Activated naive CD4-positive, alpha-beta T cell treated with anti-CD3 and anti-CD28 coated beads, Interleukin-2, amount 50 U/mL, for 72 hours (primary cell): Measurements from ENCODE around the gene EPHX1. TPM values are rescaled to one million over a fixed set of nuclear protein-coding genes. Genes with fewer than 3 reads are reported as not detected.
A peak's percentile ranks its signal among the peaks of the same experiment; 100 is the strongest.

Source experiments
- ATAC-seq, 2 donors: fragments of 150-1000 bp; cut with Tn5 transposase; 2 replicates each; pipeline ENCODE4 v1.10.0; 2021; ENCODE audit warnings: mild to moderate bottlenecking in 2 of 2, moderate library complexity in 2 of 2
- DNase-seq, 2 donors: peaks; one replicate each; pipeline ENCODE4 v3.0.0; 2021 to 2022; ENCODE audit warnings: low spot score in 2 of 2
- H3K27ac Mint-ChIP-seq, 2 donors: one replicate each; pipeline ENCODE4 v1.8.0; 2022; ENCODE audit warnings: mild to moderate bottlenecking in 2 of 2, mixed read lengths in 2 of 2
- H3K36me3 Mint-ChIP-seq, 2 donors: one replicate each; pipeline ENCODE4 v1.8.0; 2022; ENCODE audit warnings: mixed read lengths in 2 of 2
- H3K9me3 Mint-ChIP-seq, 2 donors: one replicate each; pipeline ENCODE4 v1.8.0; 2022; ENCODE audit warnings: mixed read lengths in 2 of 2
- total RNA-seq, 2 donors: library from RNA; stranded (reverse); gene quantifications; one replicate each; pipeline ENCODE4 v1.2.3, GENCODE V29; 2022

The EPHX1 gene
- total RNA-seq, 2 donors from 2014 or later: 3.1 TPM

DNA sequence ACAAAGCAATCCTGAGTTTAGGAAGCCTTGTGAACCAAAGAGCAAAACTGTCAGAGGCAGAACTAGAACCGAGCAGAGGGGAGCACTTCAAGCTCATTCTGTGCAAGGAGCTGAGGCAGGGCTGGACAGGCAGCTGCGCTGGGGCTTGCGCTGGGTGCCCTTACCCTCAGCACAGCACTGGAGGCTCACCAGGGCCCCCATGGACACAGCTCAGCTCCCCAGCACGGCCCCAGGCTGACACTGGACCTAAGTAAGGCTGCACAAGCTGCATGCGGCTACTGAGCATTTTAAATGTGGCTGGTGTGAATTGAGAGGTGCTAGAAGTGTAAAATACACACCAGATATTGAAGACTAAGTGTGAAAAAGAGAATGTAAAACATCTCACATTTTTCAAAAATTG is 50.2 kb downstream of the EPHX1 start:
- Mint-ChIP-seq H3K27ac (peak overlapping the region; percentile 44 to 52), H3K9me3 (no peaks in the 10 kb centered on the region), H3K36me3 (peaks cover 0 to 11% of the 10 kb centered on the region in 2 donors)
- DNase-seq (no peak), ATAC-seq (no peak)

DNA sequence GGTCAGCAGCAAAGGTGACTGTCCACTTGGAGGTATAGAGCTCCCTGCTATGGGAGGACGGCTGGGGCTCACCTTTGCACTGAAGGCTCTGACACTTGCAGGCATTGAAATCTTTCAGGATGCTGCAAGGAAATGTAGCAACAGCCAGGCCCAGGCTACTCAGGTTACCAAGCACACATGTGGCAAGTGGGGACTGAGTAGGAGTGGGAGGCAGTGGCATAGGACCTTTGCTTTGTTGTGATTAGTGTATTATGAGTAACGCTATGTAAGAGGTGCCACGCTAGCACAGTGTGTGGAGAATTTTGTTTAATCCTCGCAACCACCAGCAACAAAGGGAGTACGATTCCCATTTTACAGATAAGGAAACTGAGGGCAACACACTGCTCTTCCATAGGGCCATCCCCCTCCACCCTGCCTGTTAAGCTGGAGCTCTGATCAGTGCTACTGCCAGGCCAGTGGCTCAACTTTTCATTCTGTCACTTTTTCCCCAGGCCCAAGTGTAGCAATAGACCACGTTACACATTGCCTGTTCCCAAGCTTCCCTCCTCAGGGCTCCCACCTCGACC is 51.0 kb downstream of the EPHX1 start:
- DNase-seq (no peak), ATAC-seq (no peak)
- H3K27ac Mint-ChIP-seq: peak overlapping the region; percentile 48 to 52
- peaks cover 0 to 18% of the 10 kb centered on the region in 2 donors for H3K36me3 Mint-ChIP-seq
- no peaks in the 10 kb centered on the region for H3K9me3 Mint-ChIP-seq

DNA sequence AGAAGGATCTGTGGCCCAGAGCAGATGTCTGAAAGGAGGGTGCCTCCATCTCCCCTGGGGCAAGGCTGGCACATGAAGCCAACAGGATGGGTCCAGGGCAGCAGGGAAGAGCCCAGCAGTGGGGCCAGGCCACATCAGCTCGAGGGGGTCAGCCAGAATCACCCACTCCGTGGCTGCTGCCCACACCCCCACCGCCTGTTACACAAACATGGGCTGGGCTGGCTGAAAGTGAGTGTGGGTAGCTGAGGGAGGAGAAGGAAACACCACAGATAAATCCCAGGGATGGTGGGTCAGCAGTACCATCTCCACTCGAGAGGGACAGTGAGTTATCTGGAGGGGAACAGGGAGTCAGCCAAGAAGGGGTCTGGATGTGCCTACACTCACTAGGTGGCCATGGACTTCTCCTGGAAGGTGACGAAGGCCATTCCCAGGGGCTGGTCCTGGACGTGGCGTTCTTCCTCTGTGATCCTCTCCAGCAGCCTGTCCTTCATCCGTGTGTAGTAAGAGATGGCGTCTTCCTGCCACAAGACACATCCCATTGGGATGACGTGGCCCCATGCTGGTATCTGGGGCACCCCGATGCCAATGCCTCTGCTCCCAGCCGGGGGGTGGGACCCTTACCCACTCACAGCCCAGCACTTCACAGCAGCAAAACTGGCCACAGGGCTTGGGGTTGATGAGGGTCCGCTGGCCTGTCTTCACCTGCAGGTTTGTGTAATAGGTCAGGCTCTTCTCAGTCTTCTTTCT is 52.1 kb downstream of the EPHX1 start:
- Mint-ChIP-seq H3K27ac (peak overlapping the region in 1 of 2 donors; percentile 48), H3K36me3 (peaks cover 0 to 22% of the 10 kb centered on the region in 2 donors)

DNA sequence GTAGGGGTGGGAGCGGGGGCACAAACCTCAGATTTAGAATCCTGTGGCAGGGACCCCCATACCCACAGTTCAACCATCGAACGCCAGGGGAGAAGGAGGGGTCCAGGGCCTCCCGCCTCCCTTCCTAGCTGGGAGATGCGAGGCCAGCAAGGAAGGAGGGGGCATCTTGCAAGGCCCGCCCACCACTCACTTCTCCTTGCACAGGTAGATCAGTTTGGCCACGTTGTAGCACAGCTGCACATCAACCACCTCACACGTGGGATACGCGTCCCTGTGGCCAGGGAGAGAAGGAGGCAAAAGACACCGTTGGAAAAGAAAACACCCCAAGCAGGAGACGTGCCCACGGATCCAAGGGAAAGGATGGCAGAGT is 52.6 kb downstream of the EPHX1 start:
- H3K9me3 Mint-ChIP-seq: no peaks in the 10 kb centered on the region
- DNase-seq: no peak
- peak overlapping the region in 1 of 2 donors; percentile 48 for H3K27ac Mint-ChIP-seq
- peaks cover 2 to 28% of the 10 kb centered on the region in 2 donors for H3K36me3 Mint-ChIP-seq
- ATAC-seq: no peak

More for the DNA sequence above, 52.1 kb downstream of the EPHX1 start:
- DNase-seq (no peak), ATAC-seq (no peak)
- H3K9me3 Mint-ChIP-seq: no peaks in the 10 kb centered on the region

DNA sequence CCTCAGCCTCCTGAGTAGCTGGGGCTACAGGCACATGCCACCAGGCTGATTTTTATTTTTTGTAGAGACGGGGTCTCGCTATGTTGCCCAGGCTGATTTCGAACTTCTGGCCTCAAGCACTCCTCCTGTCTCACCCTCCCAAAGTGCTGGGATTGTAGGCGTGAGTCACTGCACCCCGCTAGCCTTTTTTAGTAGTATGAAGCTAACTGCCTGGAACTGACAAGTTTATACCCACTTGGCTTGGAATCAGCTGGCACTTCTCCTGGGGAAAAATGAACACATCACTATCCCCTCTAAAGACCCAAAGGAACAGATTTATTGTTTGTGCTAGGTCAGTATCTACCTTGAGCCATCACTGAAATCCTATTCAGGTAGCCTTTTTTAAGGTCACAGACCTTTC is 53.2 kb downstream of the EPHX1 start:
- ATAC-seq: no peak
- no peaks in the 10 kb centered on the region for H3K9me3 Mint-ChIP-seq
- no peak for DNase-seq
- H3K27ac Mint-ChIP-seq: no peak overlapping the region
- peaks cover 5 to 32% of the 10 kb centered on the region in 2 donors for H3K36me3 Mint-ChIP-seq

DNA sequence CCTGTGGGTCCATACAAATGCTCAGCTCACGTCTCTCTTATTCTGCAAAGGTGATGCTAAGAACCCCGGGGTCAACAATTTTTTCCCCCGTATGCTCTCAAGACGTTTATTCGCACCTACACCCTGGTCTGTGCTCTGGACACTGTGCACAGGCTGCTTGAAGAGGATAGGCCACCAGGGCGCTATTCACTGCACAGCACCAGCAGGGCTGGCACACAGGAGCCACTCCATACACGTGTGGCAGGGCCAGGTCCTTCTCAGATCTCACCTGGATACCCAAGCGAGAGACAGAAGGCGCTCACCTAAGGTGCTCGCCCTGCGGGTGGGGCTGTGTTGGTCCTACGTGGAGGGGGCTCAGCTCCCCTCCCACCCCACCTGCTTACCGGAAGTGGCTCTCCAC is 55.6 kb downstream of the EPHX1 start:
- peak in 1 of 2 donors; percentile 37 for ATAC-seq
- DNase-seq: no peak
- Mint-ChIP-seq H3K27ac (peak overlapping the region; percentile 34 to 89), H3K36me3 (peaks cover 5 to 45% of the 10 kb centered on the region in 2 donors), H3K9me3 (no peaks in the 10 kb centered on the region)

- DNase-seq (peak; percentile 70 to 74), ATAC-seq (peak; percentile 97)
- H3K36me3 Mint-ChIP-seq: peaks cover 5 to 52% of the 10 kb centered on the region in 2 donors
- H3K9me3 Mint-ChIP-seq: no peaks in the 10 kb centered on the region
- H3K27ac Mint-ChIP-seq: peak overlapping the region; percentile 34 to 89
Measured at GRCh38 chr1:225866061-225866837, 56.3 kb downstream of the EPHX1 start.

DNA sequence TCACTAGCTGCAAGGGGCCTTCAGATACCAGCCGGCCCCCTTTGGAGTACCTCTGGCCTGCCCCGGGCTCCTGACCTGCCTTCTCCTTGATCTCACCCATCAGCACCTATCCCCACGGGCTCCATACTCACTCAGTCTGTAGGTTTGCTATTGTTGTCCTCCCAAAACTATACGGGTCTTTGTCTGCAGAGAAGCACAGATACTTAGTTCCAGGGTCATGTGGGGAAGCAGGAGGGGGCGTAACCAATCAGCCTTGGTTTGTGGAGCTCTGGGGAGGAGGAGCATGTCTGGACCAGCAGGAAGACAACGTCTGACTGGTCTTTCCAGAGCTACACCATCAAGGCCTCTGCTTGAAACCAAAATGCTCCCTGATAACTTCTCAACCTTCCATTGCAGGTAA is 57.1 kb downstream of the EPHX1 start:
- ATAC-seq: no peak
- Mint-ChIP-seq H3K27ac (peak overlapping the region in 1 of 2 donors; percentile 89), H3K36me3 (peaks cover 9 to 54% of the 10 kb centered on the region in 2 donors), H3K9me3 (no peaks in the 10 kb centered on the region)
- DNase-seq: no peak

DNA sequence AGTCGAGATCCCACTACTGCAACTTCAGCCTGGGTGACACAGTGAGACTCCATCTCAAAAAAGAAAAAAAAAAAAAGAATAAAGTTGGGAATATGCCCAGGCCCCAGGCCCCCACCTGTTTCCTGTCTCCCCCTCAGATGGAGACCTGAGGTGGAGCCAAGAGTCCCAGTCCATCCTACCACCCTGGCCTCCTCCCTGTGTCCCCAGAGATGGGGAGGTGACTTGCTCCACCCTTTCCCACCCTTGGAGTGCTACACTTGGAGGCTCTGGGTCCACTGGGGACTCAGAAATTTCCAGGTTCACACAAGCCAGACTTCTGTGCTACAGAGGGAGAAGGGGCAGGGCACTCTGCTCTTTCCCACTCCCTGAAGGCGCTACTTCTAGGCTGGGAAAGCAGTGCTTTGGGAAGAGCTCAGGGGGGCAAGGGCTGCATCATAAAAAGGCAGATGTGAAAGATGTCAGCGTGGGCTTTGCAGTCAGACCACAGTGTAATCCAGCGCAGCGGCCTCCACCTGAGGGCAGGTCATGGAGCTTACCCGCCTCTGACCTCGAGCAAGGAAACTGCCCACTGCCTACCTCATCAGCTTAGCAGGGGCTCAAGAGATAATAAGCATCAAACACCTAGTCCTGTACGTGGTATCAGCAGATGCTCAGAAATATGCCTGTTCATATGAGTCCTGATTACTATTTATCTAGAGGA is 58.9 kb downstream of the EPHX1 start:
- peaks cover 9 to 47% of the 10 kb centered on the region in 2 donors for H3K36me3 Mint-ChIP-seq
- H3K27ac Mint-ChIP-seq: peak overlapping the region in 1 of 2 donors; percentile 22
- ATAC-seq (no peak), DNase-seq (no peak)
- no peaks in the 10 kb centered on the region for H3K9me3 Mint-ChIP-seq

DNA sequence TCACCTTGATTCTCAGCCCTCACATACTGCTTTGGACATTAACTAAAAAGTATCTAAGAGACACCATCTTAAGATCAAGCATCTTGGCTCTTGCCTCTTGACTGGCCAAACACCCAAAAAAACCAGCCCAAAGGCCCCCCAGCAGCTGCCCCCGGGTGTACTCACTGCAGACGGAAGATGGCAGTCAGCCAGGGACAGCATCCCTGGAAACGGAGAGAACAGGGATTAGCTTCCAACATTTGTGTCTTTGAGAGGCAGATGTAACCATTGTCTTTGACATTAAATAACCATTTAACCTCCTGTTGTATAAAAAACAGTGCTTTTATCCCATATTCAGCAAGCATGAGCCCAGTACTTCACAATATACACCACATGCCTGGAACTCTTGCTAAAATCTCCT is 61.0 kb downstream of the EPHX1 start:
- Mint-ChIP-seq H3K27ac (peak overlapping the region in 1 of 2 donors; percentile 27), H3K9me3 (no peaks in the 10 kb centered on the region), H3K36me3 (peaks cover 9 to 40% of the 10 kb centered on the region in 2 donors)
- ATAC-seq (no peak), DNase-seq (no peak)

- peak overlapping the region; percentile 35 to 65 for H3K27ac Mint-ChIP-seq
- peaks cover 9 to 36% of the 10 kb centered on the region in 2 donors for H3K36me3 Mint-ChIP-seq
- no peak for ATAC-seq
- no peak for DNase-seq
- no peaks in the 10 kb centered on the region for H3K9me3 Mint-ChIP-seq
Measured at GRCh38 chr1:225871359-225872074, 61.6 kb downstream of the EPHX1 start.

DNA sequence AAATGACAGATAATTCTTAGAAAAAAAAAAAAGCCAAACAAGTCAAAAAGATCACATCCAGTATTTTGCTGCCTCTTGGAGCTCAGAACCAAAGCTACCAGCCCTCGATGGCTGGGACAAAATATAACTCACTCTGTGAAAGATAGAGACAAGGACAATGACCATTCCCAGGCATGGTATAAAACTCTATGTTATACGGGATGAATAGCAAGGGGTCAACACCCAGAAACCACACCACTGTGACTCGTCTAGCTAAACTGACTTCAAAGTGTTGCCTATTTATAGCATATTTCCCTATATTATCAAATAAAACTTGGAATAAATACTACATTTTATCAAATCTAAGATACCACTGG is 62.1 kb downstream of the EPHX1 start:
- peaks cover 9 to 32% of the 10 kb centered on the region in 2 donors for H3K36me3 Mint-ChIP-seq
- H3K9me3 Mint-ChIP-seq: no peaks in the 10 kb centered on the region
- no peak for ATAC-seq
- DNase-seq: no peak
- peak overlapping the region; percentile 35 to 65 for H3K27ac Mint-ChIP-seq

GRCh38 chr1:225873281-225873850 is 63.4 kb downstream of the EPHX1 start:
- no peaks in the 10 kb centered on the region for H3K9me3 Mint-ChIP-seq
- H3K27ac Mint-ChIP-seq: peak overlapping the region in 1 of 2 donors; percentile 57
- DNase-seq: no peak
- ATAC-seq: no peak
- H3K36me3 Mint-ChIP-seq: peaks cover 4 to 31% of the 10 kb centered on the region in 2 donors

DNA sequence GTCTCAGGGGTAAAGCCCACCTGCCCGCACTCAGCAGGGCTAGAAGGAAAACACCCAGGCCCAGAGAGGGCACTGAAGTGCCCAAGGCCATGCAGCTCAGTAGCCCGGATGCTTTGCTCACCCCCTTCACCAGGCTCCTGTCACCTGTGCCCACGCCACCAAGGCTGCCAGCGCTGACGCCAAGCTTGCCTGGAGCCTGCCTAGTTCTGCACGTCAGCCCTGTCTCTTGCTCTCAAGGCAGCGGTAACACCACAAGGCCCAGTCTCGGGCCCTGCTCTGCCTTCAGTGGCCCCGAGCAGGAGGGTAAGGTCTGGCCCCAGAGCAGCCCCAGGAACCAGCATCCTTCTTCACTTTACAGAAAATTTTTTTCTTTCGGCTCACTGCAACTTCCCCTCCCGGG is 64.5 kb downstream of the EPHX1 start:
- no peak for DNase-seq
- ATAC-seq: no peak
- Mint-ChIP-seq H3K36me3 (peaks cover 4 to 23% of the 10 kb centered on the region in 2 donors), H3K27ac (peak overlapping the region in 1 of 2 donors; percentile 58), H3K9me3 (no peaks in the 10 kb centered on the region)

- no peaks in the 10 kb centered on the region for H3K9me3 Mint-ChIP-seq
- DNase-seq (no peak), ATAC-seq (no peak)
- H3K27ac Mint-ChIP-seq: peak overlapping the region in 1 of 2 donors; percentile 58
- peaks cover 4 to 20% of the 10 kb centered on the region in 2 donors for H3K36me3 Mint-ChIP-seq
Measured at GRCh38 chr1:225875044-225875815, 65.3 kb downstream of the EPHX1 start.
